Endodermal cell (in vitro differentiated cells): ENCODE measurements around the gene PLCXD1. TPM values are rescaled to one million over a fixed set of nuclear protein-coding genes. Genes with fewer than 3 reads are reported as not detected.

Experiments
- DNase-seq: peaks from one replicate; pipeline ENCODE4 v3.0.0-alpha.2; 2017
- H3K27ac ChIP-seq: 2 replicates; pipeline ENCODE4 v1.5.1; 2013; ENCODE audit warnings: mild to moderate bottlenecking, low read depth, low read length, moderate library complexity
- H3K27me3 ChIP-seq: 2 replicates; pipeline ENCODE4 v1.6.1; 2013; ENCODE audit warnings: mild to moderate bottlenecking, low read length, moderate library complexity; ENCODE audit not compliant: insufficient read depth, control insufficient read depth, poor library complexity, severe bottlenecking
- H3K36me3 ChIP-seq: 2 replicates; pipeline ENCODE4 v1.7.0; 2013; ENCODE audit warnings: mild to moderate bottlenecking, low read length, moderate library complexity; ENCODE audit not compliant: control insufficient read depth, insufficient read depth
- H3K4me1 ChIP-seq: one replicate; pipeline ENCODE4 v1.7.0; 2013; ENCODE audit warnings: low read length; ENCODE audit not compliant: control insufficient read depth, insufficient read depth
- H3K4me3 ChIP-seq: 2 replicates; pipeline ENCODE4 v1.5.1; 2013; ENCODE audit warnings: mild to moderate bottlenecking, low read length, moderate library complexity
- H3K9ac ChIP-seq: 2 replicates; pipeline ENCODE4 v1.6.1; 2013; ENCODE audit warnings: mild to moderate bottlenecking, low read length, moderate library complexity; ENCODE audit not compliant: poor library complexity, severe bottlenecking; ENCODE audit errors: extremely low read depth
- H3K9me3 ChIP-seq: 2 replicates; pipeline ENCODE4 v1.6.1; 2013; ENCODE audit warnings: mild to moderate bottlenecking, low read length, moderate library complexity; ENCODE audit not compliant: control insufficient read depth
- H3K27ac Mint-ChIP-seq: 2 replicates; pipeline ENCODE4 v1.8.0; 2020; ENCODE audit warnings: mixed read lengths
- H3K27me3 Mint-ChIP-seq: 2 replicates; pipeline ENCODE4 v1.8.0; 2021; ENCODE audit warnings: mild to moderate bottlenecking, mixed read lengths; ENCODE audit not compliant: insufficient read depth
- H3K36me3 Mint-ChIP-seq: 2 replicates; pipeline ENCODE4 v1.8.0; 2020; ENCODE audit warnings: low read depth, mixed read lengths
- H3K4me1 Mint-ChIP-seq: 2 replicates; pipeline ENCODE4 v1.8.0; 2020; ENCODE audit warnings: mixed read lengths
- H3K4me3 Mint-ChIP-seq: 2 replicates; pipeline ENCODE4 v1.8.0; 2020; ENCODE audit warnings: mild to moderate bottlenecking, moderate library complexity, mixed read lengths
- H3K9me3 Mint-ChIP-seq: 2 replicates; pipeline ENCODE4 v1.8.0; 2020; ENCODE audit warnings: mild to moderate bottlenecking, mixed read lengths
- WGBS, 2 experiments: methylation state at CpG; one replicate each; pipeline versions ENCODE4 v1.1.5 to v1.1.7; 2013; ENCODE audit warnings: missing lambda C conversion rate in 2 of 2, mixed read lengths in 1 of 2; ENCODE audit not compliant: insufficient coverage in 1 of 2, insufficient read length in 1 of 2; 5-methylcytosine and 5-hydroxymethylcytosine counted together
- total RNA-seq, 2 donors: library from RNA; stranded (reverse); fragmentation: NEBNext Ultra II Directional in 1 of 2; extraction: Animal tissue kit (Norgen Biotek cat#: 25700) in 1 of 2; gene quantifications; 2 replicates in 1 of 2; 3 replicates in 1 of 2; pipeline ENCODE4 v1.2.1, GENCODE V29; 2021
- TF ChIP-seq, protein P1 (sequence below): fragments of 200-600 bp; sonication (generic); conservative IDR thresholded peaks from 2 replicates; pipeline ENCODE4 v1.5.0; 2021; ENCODE audit warnings: antibody characterized with exemption, mild to moderate bottlenecking

The PLCXD1 gene
- total RNA-seq, 2 donors from 2014 or later = 70.3 to 96.9 TPM

DNA sequence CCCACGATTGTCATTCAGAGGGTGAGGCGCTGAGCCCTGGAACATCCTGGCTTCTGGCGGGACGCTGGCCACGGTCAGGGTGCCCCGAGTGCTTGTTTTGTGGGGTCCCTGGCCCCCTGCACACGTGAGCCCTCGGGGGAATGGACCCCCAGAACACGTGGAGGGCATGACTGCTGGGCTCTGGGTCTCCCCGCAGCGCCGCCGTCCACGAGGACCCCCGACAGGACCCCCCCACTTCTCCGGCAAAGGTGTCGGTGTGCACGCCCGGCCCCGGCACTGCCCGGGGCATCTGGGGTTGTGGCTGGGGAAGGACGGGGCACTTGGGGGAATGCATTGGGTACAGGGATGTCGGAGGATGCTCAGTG lies 51.3 kb downstream of the PLCXD1 start:
- Histone ChIP-seq H3K9me3 (no peaks in the 10 kb centered on the region), H3K27ac (no peak overlapping the region), H3K27me3 (no peaks in the 10 kb centered on the region), H3K9ac (no peak overlapping the region), H3K4me1 (no peaks in the 10 kb centered on the region), H3K4me3 (no peak overlapping the region), H3K36me3 (peaks cover 1% of the 10 kb centered on the region)
- Mint-ChIP-seq H3K9me3 (peaks cover 4% of the 10 kb centered on the region), H3K36me3 (peaks cover 24% of the 10 kb centered on the region), H3K27ac (no peak overlapping the region), H3K4me3 (no peak overlapping the region), H3K4me1 (no peaks in the 10 kb centered on the region), H3K27me3 (no peaks in the 10 kb centered on the region)
- DNase-seq = no peak
- WGBS, 2 experiments = 86 to 91% methylated on average over 13 to 23 of the region's 23 CpGs
- TF ChIP-seq, protein P1, sequence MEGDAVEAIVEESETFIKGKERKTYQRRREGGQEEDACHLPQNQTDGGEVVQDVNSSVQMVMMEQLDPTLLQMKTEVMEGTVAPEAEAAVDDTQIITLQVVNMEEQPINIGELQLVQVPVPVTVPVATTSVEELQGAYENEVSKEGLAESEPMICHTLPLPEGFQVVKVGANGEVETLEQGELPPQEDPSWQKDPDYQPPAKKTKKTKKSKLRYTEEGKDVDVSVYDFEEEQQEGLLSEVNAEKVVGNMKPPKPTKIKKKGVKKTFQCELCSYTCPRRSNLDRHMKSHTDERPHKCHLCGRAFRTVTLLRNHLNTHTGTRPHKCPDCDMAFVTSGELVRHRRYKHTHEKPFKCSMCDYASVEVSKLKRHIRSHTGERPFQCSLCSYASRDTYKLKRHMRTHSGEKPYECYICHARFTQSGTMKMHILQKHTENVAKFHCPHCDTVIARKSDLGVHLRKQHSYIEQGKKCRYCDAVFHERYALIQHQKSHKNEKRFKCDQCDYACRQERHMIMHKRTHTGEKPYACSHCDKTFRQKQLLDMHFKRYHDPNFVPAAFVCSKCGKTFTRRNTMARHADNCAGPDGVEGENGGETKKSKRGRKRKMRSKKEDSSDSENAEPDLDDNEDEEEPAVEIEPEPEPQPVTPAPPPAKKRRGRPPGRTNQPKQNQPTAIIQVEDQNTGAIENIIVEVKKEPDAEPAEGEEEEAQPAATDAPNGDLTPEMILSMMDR = no peak

DNA sequence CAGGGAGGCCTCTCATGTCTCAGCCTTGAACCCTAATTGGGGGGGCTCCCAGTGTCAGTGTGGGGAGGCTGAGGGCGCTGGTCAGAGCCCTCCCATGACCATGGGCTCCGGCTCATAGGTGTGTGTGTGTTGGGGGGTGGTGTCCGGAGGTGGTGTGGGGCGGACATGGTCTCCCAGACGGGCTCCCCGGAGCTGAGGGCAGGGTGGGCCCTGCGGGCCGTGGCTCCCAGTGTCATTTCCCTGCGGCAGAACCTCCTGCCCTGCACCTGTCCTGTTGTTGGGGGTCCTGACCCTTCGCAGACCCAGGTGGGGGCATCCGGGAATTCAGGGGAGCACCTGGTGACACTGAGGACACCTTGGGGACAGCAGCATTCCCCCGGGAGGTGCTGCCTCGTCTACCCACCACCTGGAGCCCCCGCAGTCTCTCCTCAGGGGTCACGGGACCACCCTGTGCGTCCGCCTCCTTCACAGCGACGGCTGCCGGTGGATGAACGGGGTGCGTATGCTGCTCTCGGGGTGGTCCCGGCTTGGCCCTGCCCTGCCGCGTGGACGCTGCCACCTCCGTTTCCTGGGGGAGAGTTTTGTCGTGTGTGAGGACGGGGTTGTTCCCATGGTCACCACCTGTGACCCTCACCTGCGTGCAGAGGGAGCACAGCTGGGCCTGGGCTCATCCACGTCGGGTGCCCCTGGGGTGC lies 51.9 kb downstream of the PLCXD1 start:
- H3K4me1 ChIP-seq = no peaks in the 10 kb centered on the region
- TF ChIP-seq, protein P1 = no peak

DNA sequence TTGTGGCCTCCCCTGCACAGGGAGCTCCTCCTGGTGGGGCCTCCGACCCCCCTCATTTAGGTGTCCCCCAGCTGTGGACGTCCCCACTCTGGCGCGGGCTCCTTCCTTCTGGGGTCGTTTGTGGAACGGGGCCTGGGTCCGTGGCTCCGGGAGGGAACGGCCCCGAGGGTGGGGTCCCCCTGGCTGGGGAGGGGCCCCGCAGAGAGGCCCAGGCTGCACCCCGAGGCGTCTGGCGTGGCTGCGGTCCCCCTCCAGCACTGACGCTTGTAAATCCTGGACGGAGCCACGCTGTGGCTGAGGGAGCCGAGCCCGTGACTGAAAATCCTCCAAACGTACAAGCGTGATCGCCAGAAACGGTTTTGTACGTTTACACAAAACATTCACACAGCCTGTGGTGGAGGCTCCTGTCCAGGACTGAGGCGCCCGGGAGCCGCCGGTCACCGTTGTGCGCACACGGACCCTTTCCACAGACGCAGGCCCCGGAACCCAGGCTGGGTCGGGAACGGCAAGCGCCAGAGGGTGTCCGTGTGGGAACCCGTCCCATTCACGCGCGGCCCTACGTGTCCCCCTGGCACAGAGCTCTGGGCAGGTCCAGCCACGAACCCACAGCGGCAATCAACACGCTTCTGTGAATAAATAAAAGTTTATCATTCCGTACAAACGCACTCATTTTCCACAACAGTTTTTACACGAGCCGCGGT lies 52.6 kb downstream of the PLCXD1 start:
- TF ChIP-seq, protein P1 = no peak
- Mint-ChIP-seq H3K27me3 (no peaks in the 10 kb centered on the region), H3K9me3 (peaks cover 13% of the 10 kb centered on the region), H3K36me3 (peaks cover 37% of the 10 kb centered on the region), H3K4me3 (no peak overlapping the region), H3K27ac (no peak overlapping the region), H3K4me1 (no peaks in the 10 kb centered on the region)
- no peak for DNase-seq
- Histone ChIP-seq H3K4me3 (no peak overlapping the region), H3K9me3 (no peaks in the 10 kb centered on the region), H3K4me1 (no peaks in the 10 kb centered on the region), H3K36me3 (peaks cover 14% of the 10 kb centered on the region), H3K27me3 (no peaks in the 10 kb centered on the region), H3K9ac (no peak overlapping the region), H3K27ac (no peak overlapping the region)
- WGBS, 2 experiments = 93 to 94% methylated on average over 44 to 51 of the region's 51 CpGs

More for the DNA sequence above, 51.9 kb downstream of the PLCXD1 start:
- Mint-ChIP-seq H3K27me3 (no peaks in the 10 kb centered on the region), H3K9me3 (peaks cover 8% of the 10 kb centered on the region), H3K27ac (no peak overlapping the region), H3K36me3 (peaks cover 30% of the 10 kb centered on the region), H3K4me1 (no peaks in the 10 kb centered on the region), H3K4me3 (no peak overlapping the region)
- Histone ChIP-seq H3K27ac (no peak overlapping the region), H3K36me3 (peaks cover 7% of the 10 kb centered on the region), H3K9ac (no peak overlapping the region), H3K9me3 (no peaks in the 10 kb centered on the region), H3K4me3 (no peak overlapping the region), H3K27me3 (no peaks in the 10 kb centered on the region)
- no peak for DNase-seq
- 92 to 96% methylated on average over 21 to 33 of the region's 33 CpGs for whole genome bisulfite sequencing, 2 experiments
